ENCODE results near the gene SDF2.

Gene SDF2

DNA sequence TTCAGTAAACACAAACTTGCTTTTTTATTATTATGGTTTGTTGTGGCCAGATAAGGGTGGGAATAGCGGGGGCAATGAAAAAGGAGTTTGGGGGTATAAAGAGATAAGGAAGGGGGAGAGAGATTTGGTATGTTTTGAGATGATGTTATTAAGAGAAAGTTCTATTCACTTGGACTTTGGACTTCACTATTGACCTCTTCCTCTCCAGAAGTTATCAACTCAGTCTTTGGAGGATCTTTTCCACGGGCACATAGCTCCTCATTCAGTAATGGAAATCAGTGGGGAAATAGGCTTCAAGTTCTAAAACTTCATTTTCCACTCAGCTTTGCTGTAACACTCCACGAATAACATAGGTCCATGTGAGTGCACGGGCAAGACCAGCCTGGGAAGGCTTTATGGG, 26.8 kb upstream of the SDF2 start:
- H3K4me3 ChIP-seq (ENCODE audit: low read depth, low read length, poor library complexity, severe bottlenecking) = no peak overlapping the region
- no peaks in the 10 kb centered on the region for H3K9me3 ChIP-seq (ENCODE audit: low read length)
- no peak overlapping the region for H3K9ac ChIP-seq (ENCODE audit: low read length)
- no peak overlapping the region for H2AFZ ChIP-seq (ENCODE audit: low read length)
- H3K4me2 ChIP-seq (ENCODE audit: low read length) = no peak overlapping the region
- TF ChIP-seq, protein P1, sequence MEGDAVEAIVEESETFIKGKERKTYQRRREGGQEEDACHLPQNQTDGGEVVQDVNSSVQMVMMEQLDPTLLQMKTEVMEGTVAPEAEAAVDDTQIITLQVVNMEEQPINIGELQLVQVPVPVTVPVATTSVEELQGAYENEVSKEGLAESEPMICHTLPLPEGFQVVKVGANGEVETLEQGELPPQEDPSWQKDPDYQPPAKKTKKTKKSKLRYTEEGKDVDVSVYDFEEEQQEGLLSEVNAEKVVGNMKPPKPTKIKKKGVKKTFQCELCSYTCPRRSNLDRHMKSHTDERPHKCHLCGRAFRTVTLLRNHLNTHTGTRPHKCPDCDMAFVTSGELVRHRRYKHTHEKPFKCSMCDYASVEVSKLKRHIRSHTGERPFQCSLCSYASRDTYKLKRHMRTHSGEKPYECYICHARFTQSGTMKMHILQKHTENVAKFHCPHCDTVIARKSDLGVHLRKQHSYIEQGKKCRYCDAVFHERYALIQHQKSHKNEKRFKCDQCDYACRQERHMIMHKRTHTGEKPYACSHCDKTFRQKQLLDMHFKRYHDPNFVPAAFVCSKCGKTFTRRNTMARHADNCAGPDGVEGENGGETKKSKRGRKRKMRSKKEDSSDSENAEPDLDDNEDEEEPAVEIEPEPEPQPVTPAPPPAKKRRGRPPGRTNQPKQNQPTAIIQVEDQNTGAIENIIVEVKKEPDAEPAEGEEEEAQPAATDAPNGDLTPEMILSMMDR (IDR thresholded peaks at IDR 0.05; ENCODE audit: low read length) = no peak
- no peak for TF ChIP-seq EZH2 (IDR thresholded peaks at IDR 0.05; ENCODE audit: borderline replicate concordance, low read length)
- H3K36me3 ChIP-seq (ENCODE audit: insufficient read depth, low read length) = peaks cover 87% of the 10 kb centered on the region
- no peaks in the 10 kb centered on the region for H3F3A ChIP-seq (ENCODE audit: insufficient read depth, low read length)
- no peaks in the 10 kb centered on the region for H3K9me2 ChIP-seq (ENCODE audit: low read depth, low read length)
- H4K20me1 ChIP-seq (ENCODE audit: insufficient read depth, low read length) = no peaks in the 10 kb centered on the region
- H3K4me1 ChIP-seq (ENCODE audit: insufficient read depth, low read length, severe bottlenecking) = no peaks in the 10 kb centered on the region
- no peak overlapping the region for H3K27ac ChIP-seq (ENCODE audit: low read depth, low read length, poor library complexity, severe bottlenecking)
- H3K27me3 ChIP-seq (ENCODE audit: insufficient read depth, low read length) = no peaks in the 10 kb centered on the region
- H3K79me2 ChIP-seq (ENCODE audit: insufficient read depth, low read length) = no peaks in the 10 kb centered on the region

DNA sequence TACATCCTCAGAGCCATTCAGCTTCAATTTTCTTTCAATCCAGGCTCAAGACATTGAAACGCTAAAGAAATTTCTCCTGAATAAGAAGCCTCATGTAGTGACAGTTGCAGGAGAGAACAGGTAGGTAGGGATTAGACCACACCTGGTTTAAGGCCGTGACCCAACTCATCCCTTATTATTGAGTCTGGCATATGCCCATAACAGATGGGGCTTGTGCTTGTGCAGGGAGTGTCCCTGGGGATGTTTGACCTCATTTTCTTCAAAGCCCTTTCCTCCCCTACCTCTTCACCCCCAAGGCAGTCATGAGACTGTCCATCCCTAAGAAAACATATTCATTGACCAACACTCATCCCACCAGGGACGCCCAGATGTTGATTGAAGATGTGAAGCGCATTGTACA, 24.6 kb upstream of the SDF2 start:
- no peak overlapping the region for H3K4me3 ChIP-seq (ENCODE audit: low read depth, low read length, poor library complexity, severe bottlenecking)
- no peaks in the 10 kb centered on the region for H3K79me2 ChIP-seq (ENCODE audit: insufficient read depth, low read length)
- H4K20me1 ChIP-seq (ENCODE audit: insufficient read depth, low read length) = no peaks in the 10 kb centered on the region
- TF ChIP-seq, protein P1 (IDR thresholded peaks at IDR 0.05; ENCODE audit: low read length) = no peak
- TF ChIP-seq EZH2 (IDR thresholded peaks at IDR 0.05; ENCODE audit: borderline replicate concordance, low read length) = no peak
- no peak overlapping the region for H2AFZ ChIP-seq (ENCODE audit: low read length)
- no peaks in the 10 kb centered on the region for H3F3A ChIP-seq (ENCODE audit: insufficient read depth, low read length)
- H3K36me3 ChIP-seq (ENCODE audit: insufficient read depth, low read length) = peaks cover 96% of the 10 kb centered on the region
- no peaks in the 10 kb centered on the region for H3K27me3 ChIP-seq (ENCODE audit: insufficient read depth, low read length)
- H3K9ac ChIP-seq (ENCODE audit: low read length) = no peak overlapping the region
- no peak overlapping the region for H3K4me2 ChIP-seq (ENCODE audit: low read length)
- H3K4me1 ChIP-seq (ENCODE audit: insufficient read depth, low read length, severe bottlenecking) = no peaks in the 10 kb centered on the region
- H3K9me2 ChIP-seq (ENCODE audit: low read depth, low read length) = no peaks in the 10 kb centered on the region
- no peaks in the 10 kb centered on the region for H3K9me3 ChIP-seq (ENCODE audit: low read length)
- no peak overlapping the region for H3K27ac ChIP-seq (ENCODE audit: low read depth, low read length, poor library complexity, severe bottlenecking)

DNA sequence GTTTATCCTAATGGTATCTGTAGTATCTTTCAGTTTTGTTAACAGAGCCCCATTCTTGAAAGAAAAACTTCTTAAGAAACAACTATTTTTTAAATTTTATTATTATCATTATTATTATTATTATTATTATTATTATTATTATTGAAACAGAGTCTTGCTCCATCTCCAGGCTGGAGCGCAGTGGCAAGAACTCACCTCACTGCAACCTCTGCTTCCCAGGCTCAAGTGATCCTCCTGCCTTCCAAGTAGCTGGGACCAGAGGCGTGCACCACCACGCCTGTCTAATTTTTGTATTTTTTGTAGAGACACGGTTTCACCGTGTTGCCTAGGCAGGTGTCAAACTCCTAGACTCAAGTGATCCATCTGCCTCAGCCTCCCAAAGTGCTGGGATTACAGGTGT, 23.7 kb upstream of the SDF2 start:
- Histone ChIP-seq H3K36me3 (ENCODE audit: insufficient read depth, low read length) (peaks cover 96% of the 10 kb centered on the region), H3K27ac (ENCODE audit: low read depth, low read length, poor library complexity, severe bottlenecking) (no peak overlapping the region), H3K9me3 (ENCODE audit: low read length) (no peaks in the 10 kb centered on the region), H2AFZ (ENCODE audit: low read length) (no peak overlapping the region), H3K4me3 (ENCODE audit: low read depth, low read length, poor library complexity, severe bottlenecking) (no peak overlapping the region), H3K9me2 (ENCODE audit: low read depth, low read length) (no peaks in the 10 kb centered on the region), H3K4me2 (ENCODE audit: low read length) (no peak overlapping the region), H3K4me1 (ENCODE audit: insufficient read depth, low read length, severe bottlenecking) (no peaks in the 10 kb centered on the region), H3F3A (ENCODE audit: insufficient read depth, low read length) (no peaks in the 10 kb centered on the region), H4K20me1 (ENCODE audit: insufficient read depth, low read length) (no peaks in the 10 kb centered on the region), H3K79me2 (ENCODE audit: insufficient read depth, low read length) (no peaks in the 10 kb centered on the region), H3K9ac (ENCODE audit: low read length) (no peak overlapping the region), H3K27me3 (ENCODE audit: insufficient read depth, low read length) (no peaks in the 10 kb centered on the region)
- no peak for TF ChIP-seq EZH2 (IDR thresholded peaks at IDR 0.05; ENCODE audit: borderline replicate concordance, low read length)

DNA sequence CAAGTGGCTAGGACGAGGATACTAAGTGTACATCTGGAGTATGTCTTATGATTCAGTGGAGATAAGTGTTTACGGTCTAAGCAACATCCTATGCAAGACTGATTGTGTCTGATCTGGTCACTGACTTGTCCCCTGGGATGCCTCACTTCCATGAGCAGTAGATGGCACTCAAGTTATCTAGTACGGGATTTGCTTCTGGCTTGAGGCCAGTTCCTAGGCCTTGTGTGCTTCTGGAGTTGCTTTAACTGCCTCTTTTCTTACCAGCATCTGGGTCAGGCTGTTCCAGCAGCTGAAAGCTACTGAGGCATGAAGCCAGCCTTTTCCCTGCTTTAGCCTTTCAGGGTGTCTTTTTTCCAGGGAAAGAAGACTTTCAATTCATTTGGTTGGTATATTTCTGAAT, 23.3 kb upstream of the SDF2 start:
- Histone ChIP-seq H3K36me3 (ENCODE audit: insufficient read depth, low read length) (peaks cover 94% of the 10 kb centered on the region), H3K4me3 (ENCODE audit: low read depth, low read length, poor library complexity, severe bottlenecking) (no peak overlapping the region), H3K9ac (ENCODE audit: low read length) (no peak overlapping the region), H3K9me2 (ENCODE audit: low read depth, low read length) (no peaks in the 10 kb centered on the region), H2AFZ (ENCODE audit: low read length) (no peak overlapping the region), H3K4me1 (ENCODE audit: insufficient read depth, low read length, severe bottlenecking) (no peaks in the 10 kb centered on the region), H3K4me2 (ENCODE audit: low read length) (no peak overlapping the region), H3K27ac (ENCODE audit: low read depth, low read length, poor library complexity, severe bottlenecking) (no peak overlapping the region), H3K79me2 (ENCODE audit: insufficient read depth, low read length) (no peaks in the 10 kb centered on the region), H3K9me3 (ENCODE audit: low read length) (no peaks in the 10 kb centered on the region), H4K20me1 (ENCODE audit: insufficient read depth, low read length) (no peaks in the 10 kb centered on the region), H3F3A (ENCODE audit: insufficient read depth, low read length) (no peaks in the 10 kb centered on the region), H3K27me3 (ENCODE audit: insufficient read depth, low read length) (no peaks in the 10 kb centered on the region)
- no peak for TF ChIP-seq EZH2 (IDR thresholded peaks at IDR 0.05; ENCODE audit: borderline replicate concordance, low read length)
- TF ChIP-seq, protein P1 (IDR thresholded peaks at IDR 0.05; ENCODE audit: low read length) = no peak

Measured in OCI-LY1 (cell line).